Body of pancreas (tissue), 4 donors: ENCODE measurements around the gene ANKMY1. TPM values are rescaled to one million over a fixed set of nuclear protein-coding genes. Genes with fewer than 3 reads are reported as not detected.

Experiments used
- ATAC-seq: fragments of 150-250 bp; one replicate; pipeline ENCODE4 v1.9.1; 2016
- DNase-seq, 4 donors: peaks; one replicate each; pipeline ENCODE4 v3.0.0-alpha.2; 2019
- H3K27ac ChIP-seq, 4 donors: fragments of 200-600 bp; sonication (generic); 1 replicate in 3 of 4; 2 replicates in 1 of 4; pipeline versions ENCODE4 v1.5.1 to v1.6.1; 2016 to 2019; ENCODE audit warnings: mild to moderate bottlenecking in 1 of 4, mixed read lengths in 1 of 4, moderate library complexity in 1 of 4
- H3K27me3 ChIP-seq, 2 donors: fragments of 200-600 bp; sonication (generic); one replicate each; pipeline ENCODE4 v1.6.0; 2016; ENCODE audit warnings: mild to moderate bottlenecking in 1 of 2
- H3K36me3 ChIP-seq, 2 donors: fragments of 200-600 bp; sonication (generic); replicated peaks in 1 of 2; 2 replicates each; pipeline ENCODE4 v1.5.1; 2016; ENCODE audit warnings: low read depth in 2 of 2; ENCODE audit not compliant: insufficient read depth in 1 of 2
- H3K4me1 ChIP-seq: fragments of 200-600 bp; sonication (generic); one replicate; pipeline ENCODE4 v1.6.0; 2016
- H3K4me3 ChIP-seq, 2 donors: fragments of 200-600 bp; sonication (generic); 1 replicate in 1 of 2; 2 replicates in 1 of 2; pipeline ENCODE4 v1.5.1; 2016 to 2019
- H3K9me3 ChIP-seq, 3 donors: fragments of 200-600 bp; sonication (generic); 1 replicate in 2 of 3; 2 replicates in 1 of 3; pipeline ENCODE4 v1.5.1; 2016
- POLR2A ChIP-seq, 3 donors: fragments of 450-650 bp; IDR thresholded peaks; one replicate each; pipeline ENCODE4 v1.6.1; 2016; ENCODE audit warnings: antibody characterized with exemption in 3 of 3, mild to moderate bottlenecking in 2 of 3
- WGBS, 2 donors: methylation state at CpG; one replicate each; pipeline ENCODE4 v1.1.5; 2017; 5-methylcytosine and 5-hydroxymethylcytosine counted together
- intact Hi-C: fragments of 100-400 bp; cut with DNase I; formaldehyde crosslinking; loops from one replicate; pipeline ENCODE4 v1.15.1; 2023
- total RNA-seq, 2 donors: library from RNA; depleted of rRNA; stranded (reverse); fragments of >200 nt; gene quantifications; one replicate each; pipeline ENCODE4 v1.1.0, GENCODE V29; 2016
- TF ChIP-seq, protein P1 (sequence below), 7 experiments: fragments of 450-650 bp in 4 of 7; fragments of 200-600 bp in 3 of 7; sonication (generic) in 3 of 7; IDR thresholded peaks; one replicate each; pipeline ENCODE4 v1.5.1; 2016 to 2019; ENCODE audit warnings: antibody characterized with exemption in 7 of 7

The ANKMY1 gene
- total RNA-seq, 2 donors from 2014 or later, result 17.9 to 26.0 TPM

DNA sequence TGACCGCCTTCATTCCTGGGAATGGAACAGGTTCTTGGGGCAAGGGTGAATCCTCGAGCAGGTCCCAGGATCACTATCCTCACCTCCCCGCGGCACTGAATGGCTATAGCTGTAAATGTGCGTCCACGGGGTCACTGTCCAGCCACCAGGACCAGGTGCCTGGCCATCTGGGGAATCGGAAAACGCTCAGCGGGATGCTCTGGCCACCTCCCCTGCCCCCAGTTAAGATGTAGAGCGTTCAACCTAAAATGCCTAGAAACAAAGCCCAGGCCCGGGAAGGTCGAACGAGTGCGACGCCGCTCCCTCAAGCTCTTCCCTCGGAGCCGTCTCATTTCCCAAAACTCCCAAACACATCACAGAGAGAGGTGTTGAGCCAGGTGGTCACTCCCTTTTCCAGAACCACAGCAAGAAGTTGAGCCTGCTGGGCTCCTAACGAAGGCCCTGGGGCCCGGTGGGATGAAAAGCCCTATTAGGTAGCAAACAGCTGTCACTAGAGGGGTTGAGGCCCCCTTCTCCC, 28.0 kb upstream of the ANKMY1 start:
- Histone ChIP-seq H3K27me3 (no peaks in the 10 kb centered on the region), H3K36me3 (no peaks in the 10 kb centered on the region), H3K27ac (peak overlapping the region; percentile 74 to 95 (median 88)), H3K4me3 (peak overlapping the region; percentile 52 to 68), H3K9me3 (no peaks in the 10 kb centered on the region), H3K4me1 (peaks cover 36% of the 10 kb centered on the region)
- ATAC-seq (no peak), DNase-seq (peak in 1 of 4 donors; percentile 7)
- intact Hi-C loops, result no loop called here
- TF ChIP-seq, protein P1, sequence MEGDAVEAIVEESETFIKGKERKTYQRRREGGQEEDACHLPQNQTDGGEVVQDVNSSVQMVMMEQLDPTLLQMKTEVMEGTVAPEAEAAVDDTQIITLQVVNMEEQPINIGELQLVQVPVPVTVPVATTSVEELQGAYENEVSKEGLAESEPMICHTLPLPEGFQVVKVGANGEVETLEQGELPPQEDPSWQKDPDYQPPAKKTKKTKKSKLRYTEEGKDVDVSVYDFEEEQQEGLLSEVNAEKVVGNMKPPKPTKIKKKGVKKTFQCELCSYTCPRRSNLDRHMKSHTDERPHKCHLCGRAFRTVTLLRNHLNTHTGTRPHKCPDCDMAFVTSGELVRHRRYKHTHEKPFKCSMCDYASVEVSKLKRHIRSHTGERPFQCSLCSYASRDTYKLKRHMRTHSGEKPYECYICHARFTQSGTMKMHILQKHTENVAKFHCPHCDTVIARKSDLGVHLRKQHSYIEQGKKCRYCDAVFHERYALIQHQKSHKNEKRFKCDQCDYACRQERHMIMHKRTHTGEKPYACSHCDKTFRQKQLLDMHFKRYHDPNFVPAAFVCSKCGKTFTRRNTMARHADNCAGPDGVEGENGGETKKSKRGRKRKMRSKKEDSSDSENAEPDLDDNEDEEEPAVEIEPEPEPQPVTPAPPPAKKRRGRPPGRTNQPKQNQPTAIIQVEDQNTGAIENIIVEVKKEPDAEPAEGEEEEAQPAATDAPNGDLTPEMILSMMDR (IDR thresholded peaks at IDR 0.05), result no peak
- 1 to 3% methylated on average over 7 to 20 of the region's 20 CpGs for WGBS, 2 donors

GRCh38 chr2:240585101-240585500, 27.3 kb upstream of the ANKMY1 start:
- TF ChIP-seq POLR2A (IDR thresholded peaks at IDR 0.05), result no peak
- TF ChIP-seq, protein P1 (IDR thresholded peaks at IDR 0.05), result no peak
- no peak for ATAC-seq
- WGBS, 2 donors, result 48 to 67% methylated on average over 4 to 6 of the region's 6 CpGs
- DNase-seq, result peak in 1 of 4 donors; percentile 8
- no peaks in the 10 kb centered on the region for H3K27me3 ChIP-seq
- intact Hi-C loops, result no loop called here
- H3K4me3 ChIP-seq, result no peak overlapping the region
- peak overlapping the region in 1 of 4 donors; percentile 86 for H3K27ac ChIP-seq
- H3K4me1 ChIP-seq, result peaks cover 42% of the 10 kb centered on the region
- H3K36me3 ChIP-seq, result no peaks in the 10 kb centered on the region
- no peaks in the 10 kb centered on the region for H3K9me3 ChIP-seq

- Histone ChIP-seq H3K36me3 (no peaks in the 10 kb centered on the region), H3K27ac (peak overlapping the region in 1 of 4 donors; percentile 86), H3K4me3 (no peak overlapping the region), H3K27me3 (no peaks in the 10 kb centered on the region), H3K9me3 (no peaks in the 10 kb centered on the region), H3K4me1 (peaks cover 48% of the 10 kb centered on the region)
- ATAC-seq, result no peak
- TF ChIP-seq, protein P1 (IDR thresholded peaks at IDR 0.05), result no peak
- no peak for TF ChIP-seq POLR2A (IDR thresholded peaks at IDR 0.05)
- intact Hi-C loops, result no loop called here
- DNase-seq, result peak in 1 of 4 donors; percentile 21
- 74 to 77% methylated on average over 3 to 4 of the region's 4 CpGs for WGBS, 2 donors
Observed at GRCh38 chr2:240584486-240585031, 26.8 kb upstream of the ANKMY1 start.

GRCh38 chr2:240583774-240584173, 26.0 kb upstream of the ANKMY1 start:
- intact Hi-C loops, result no loop called here
- no peaks in the 10 kb centered on the region for H3K36me3 ChIP-seq
- no peaks in the 10 kb centered on the region for H3K27me3 ChIP-seq
- no peak for DNase-seq
- 87 to 89% methylated on average over 4 of the region's 4 CpGs for WGBS, 2 donors
- peaks cover 56% of the 10 kb centered on the region for H3K4me1 ChIP-seq
- ATAC-seq, result no peak
- no peak overlapping the region for H3K27ac ChIP-seq
- no peak overlapping the region for H3K4me3 ChIP-seq
- TF ChIP-seq POLR2A (IDR thresholded peaks at IDR 0.05), result no peak
- TF ChIP-seq, protein P1 (IDR thresholded peaks at IDR 0.05), result no peak
- H3K9me3 ChIP-seq, result no peaks in the 10 kb centered on the region

- intact Hi-C loops, result no loop called here
- DNase-seq, result no peak
- 83 to 87% methylated on average over 3 of the region's 3 CpGs for whole genome bisulfite sequencing, 2 donors
Observed at GRCh38 chr2:240582781-240583180, 25.0 kb upstream of the ANKMY1 start.

More at GRCh38 chr2:240582781-240583180, 25.0 kb upstream of the ANKMY1 start:
- Histone ChIP-seq H3K36me3 (peaks cover 0 to 3% of the 10 kb centered on the region in 2 donors), H3K4me1 (peaks cover 51% of the 10 kb centered on the region), H3K27ac (no peak overlapping the region), H3K4me3 (no peak overlapping the region), H3K27me3 (no peaks in the 10 kb centered on the region), H3K9me3 (no peaks in the 10 kb centered on the region)
- no peak for TF ChIP-seq POLR2A (IDR thresholded peaks at IDR 0.05)
- TF ChIP-seq, protein P1 (IDR thresholded peaks at IDR 0.05), result no peak
- ATAC-seq, result no peak
